RPMI8226 (cell line): ENCODE data around the gene CASR.

Experiments
- DNase-seq: peaks from one replicate; pipeline ENCODE4 v3.0.0-alpha.2; 2015

The CASR gene

DNA sequence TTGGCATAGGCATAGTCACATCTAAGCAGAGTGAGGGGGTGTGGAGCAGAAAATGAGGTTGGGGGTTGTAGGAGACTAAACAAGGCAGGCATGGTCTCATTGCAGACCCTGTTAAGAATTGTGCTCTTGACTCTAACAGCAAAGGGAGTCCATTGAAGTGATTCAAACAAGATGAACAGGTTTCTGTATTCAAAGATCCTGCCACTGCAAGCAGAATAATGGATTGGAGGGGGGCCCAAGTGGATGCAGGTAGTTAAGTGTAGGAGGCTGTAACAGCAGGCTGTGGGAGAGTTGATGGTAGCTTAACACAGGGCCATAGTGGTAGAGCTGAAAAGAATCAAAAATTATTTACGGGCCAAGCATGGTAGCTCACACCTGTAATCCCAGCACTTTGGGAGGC, 34.4 kb downstream of the CASR start:
- DNase-seq: no peak

DNA sequence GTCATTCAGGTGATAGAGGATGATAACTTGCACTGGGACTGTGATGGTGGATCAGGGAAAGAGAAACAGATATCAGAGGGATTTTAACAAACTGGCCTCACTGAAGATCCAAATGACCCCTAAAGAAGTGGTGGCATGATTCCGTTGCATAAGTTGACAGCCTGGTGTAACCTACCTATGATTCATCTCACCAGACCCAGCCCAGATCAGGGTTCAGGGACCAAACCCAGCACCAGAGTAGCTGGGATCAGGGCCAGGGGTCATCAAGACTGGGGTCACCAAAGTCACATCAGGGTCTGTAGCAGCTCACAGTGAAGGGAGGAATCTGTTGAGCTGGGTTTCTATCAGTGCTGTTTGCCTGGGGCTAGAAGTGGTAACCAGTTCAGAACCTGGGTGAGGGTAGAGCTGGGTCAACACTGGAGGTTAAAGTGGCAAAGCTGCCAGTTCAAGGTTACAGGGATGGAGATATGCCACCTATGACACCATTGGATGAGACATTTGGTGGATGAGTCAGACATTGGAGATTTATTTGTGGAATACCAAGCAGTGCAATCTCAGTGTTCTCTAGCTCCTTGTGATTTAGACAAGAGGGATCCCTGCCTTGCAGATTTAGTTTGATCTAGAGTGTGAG, 35.9 kb downstream of the CASR start:
- DNase-seq: no peak

DNA sequence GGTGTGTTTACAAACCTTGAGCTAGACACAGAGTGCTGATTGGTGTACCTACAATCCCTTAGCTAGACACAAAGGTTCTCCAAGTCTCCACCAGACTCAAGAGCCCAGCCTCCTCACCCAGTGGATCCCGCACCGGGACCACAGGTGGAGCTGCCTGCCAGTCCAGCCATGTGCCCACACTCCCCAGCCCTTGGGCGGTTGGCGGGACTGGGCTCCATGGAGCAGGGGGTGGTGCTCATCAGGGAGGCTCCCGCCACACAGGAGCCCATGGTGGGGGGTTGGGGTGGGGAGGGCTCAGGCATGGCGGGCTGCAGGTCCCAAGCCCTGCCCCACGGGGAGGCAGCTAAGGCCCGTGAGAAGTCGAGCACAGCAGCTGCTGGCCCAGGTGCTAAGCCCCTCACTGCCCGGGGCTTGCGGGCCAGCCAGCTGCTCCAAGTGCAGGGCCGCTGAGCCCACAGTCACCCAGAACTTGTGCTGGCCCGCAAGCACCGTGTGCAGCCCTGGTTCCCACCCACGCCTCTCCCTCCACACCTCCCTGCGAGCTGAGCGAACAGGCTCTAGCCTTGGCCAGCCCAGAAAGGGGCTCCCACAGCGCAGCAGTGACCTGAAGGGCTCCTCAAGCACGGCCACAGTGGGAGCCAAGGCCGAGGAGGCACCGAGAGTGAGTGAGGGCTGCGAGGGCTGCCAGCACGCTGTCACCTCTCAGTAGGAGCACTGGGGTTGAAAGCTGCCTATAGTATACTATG, 43.7 kb downstream of the CASR start:
- no peak for DNase-seq

DNA sequence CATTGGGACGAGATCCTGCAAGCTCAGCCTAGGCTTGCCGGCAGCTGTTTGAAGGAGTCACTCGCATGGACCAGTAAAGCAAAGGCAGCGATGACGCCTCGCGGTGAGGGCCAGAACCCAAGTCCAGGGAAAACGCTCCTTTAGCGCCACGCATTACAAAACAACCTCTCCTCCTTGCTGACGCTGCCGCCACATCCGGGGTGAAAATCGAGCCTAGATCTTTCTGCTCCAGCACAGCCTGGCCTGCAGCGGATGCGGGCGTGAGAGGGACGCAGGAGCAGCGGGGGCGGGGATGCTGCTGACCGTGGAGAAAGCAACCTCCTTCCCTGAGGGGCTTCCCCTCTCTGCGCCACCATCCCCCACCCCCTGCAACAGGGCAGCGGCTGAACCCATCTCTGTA, 46.7 kb downstream of the CASR start:
- no peak for DNase-seq

DNA sequence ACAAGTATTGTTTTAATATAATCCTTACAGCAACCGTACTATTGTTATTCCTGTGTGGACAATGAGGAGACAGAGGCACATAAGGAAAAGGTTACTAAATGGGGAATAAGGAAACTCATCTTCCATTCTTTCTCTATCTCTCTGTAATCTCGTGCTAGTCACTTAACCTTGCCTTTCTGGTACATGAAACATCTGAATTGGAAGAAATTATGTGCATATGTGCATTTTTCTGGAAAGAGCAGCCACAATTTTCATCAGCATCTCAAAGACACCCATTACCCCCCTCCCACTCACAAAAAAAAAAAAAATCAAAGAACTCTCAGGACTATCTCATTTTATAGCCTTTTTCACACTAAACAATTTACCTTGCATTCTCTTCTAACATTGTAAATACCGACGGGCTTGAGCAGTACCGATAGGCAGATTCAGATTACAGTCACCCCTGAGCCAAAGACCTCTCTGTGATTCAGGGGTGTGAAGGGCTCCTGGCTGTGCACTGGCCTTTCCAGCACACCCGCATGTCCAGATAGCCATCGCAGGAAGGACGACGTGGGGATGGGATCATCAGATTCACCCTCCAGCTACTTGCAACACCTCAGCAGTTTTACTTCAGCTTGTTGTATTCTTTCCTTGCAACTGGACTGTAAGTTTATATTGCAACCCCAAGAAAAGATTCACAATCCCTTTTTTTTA, 48.1 kb downstream of the CASR start:
- DNase-seq: no peak

DNA sequence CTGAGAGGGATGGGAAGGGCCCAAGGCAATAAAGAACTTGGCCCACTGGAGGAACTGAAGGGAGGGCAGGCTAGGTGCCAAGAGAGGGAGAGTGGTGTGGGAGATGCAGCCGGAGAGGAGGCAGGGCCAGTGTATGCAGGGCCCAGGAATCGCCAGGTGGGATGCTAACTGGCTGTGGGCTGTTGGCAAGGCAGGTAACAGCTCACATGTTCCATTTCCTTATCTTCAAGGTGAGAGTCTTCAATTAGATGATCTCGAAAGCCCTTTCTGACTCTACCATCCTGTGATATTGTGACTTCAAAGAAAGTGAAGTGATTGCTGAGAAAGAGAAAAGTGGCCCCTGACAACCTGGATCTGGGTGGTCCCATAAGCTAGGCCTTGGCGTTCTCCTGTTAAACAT, 49.0 kb downstream of the CASR start:
- no peak for DNase-seq

DNA sequence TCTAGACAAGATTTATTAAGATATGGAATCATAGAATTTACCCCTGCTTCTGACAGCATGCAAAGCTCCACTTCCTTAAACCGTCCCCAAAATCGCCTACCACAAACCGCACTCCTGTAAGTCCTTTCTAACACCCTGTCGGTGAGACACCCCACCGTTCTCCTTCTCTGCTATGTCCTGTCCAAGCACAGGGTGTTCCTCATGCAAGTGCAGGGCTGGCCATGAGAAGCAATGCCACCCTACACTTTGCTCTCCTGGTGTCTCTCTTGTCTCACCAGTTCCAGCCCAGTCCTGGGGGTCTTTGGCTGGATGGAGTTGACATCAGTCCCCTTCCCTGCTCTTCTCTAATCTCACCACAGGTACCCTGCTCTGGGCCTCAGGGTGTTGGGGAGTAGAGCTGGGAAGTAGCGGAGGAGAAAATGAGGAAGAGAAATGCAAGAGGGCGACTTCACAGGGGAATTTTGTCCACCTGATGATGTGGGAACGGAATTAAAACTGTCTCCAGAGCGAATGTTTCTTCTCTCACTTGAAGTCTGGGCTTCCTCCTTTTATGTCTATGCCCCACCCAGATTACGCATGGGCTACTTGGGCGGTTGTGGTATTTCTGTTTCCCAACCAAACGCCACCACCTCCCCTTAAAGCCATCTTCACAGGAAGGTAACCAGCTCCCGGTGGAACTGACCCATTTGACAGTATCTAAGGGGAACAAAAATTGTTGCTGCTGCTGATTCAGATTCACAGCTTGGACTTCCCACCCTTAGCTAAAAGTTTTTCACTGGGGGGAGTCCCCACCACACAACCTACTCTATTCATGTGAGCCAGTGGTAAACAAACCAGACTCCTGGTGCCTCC, 49.9 kb downstream of the CASR start:
- no peak for DNase-seq

DNA sequence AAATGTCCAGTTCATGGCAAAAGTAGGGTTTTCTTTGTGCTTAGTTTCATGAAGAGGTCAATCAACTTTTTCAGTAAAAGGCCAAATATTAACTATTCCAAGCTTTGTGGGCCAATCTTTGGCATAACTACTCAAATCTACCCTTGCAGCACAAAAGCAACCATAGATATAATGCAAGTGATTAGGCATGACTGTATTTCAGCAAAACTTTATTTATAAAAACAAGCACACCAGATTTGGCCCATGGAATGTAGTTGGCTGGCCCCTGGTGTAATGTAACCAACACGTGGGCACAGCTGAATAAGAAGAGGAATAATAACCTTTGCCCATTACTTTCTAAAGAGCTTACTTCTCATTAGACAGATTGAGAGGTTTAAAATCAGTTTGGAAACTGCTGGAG, 50.6 kb downstream of the CASR start:
- no peak for DNase-seq

DNA sequence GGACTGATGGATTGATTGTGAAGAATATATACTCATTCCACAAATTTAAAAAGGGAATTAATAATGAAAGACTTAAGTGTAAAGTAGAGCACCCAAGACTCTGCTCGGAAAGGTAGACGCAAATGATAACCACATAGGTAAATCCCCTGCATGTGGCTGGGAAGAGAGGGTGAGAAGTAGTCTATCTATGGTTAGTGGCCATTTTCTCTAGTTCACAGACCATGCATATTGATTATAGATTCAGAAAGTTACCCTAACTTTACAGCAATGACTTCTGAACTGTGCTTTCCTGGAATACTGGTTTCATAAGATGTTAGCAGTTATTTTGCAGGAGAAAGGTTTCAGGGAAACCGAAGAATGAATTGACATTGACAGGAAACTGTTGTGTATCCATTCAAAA, 51.7 kb downstream of the CASR start:
- DNase-seq: no peak

DNA sequence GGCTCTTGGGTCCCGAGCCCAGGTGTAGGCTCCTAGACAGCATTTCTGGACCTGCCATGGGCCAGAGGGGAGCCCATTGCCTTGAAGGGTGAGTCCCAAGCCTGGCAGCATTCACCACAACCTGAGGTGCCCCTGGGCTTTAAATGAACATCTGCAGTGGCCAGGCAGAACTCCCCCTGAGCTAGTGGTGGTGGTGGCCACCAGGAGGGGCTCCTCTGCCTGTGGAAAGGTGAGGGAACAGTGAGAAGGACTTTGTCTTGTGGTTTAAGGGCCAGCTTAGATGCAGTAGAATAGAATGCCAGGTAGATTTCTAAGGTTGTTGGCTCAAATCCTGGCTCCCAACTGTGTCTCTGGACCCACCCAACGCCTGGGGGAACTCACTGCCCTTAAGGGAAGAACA, 55.6 kb downstream of the CASR start:
- DNase-seq: no peak

DNA sequence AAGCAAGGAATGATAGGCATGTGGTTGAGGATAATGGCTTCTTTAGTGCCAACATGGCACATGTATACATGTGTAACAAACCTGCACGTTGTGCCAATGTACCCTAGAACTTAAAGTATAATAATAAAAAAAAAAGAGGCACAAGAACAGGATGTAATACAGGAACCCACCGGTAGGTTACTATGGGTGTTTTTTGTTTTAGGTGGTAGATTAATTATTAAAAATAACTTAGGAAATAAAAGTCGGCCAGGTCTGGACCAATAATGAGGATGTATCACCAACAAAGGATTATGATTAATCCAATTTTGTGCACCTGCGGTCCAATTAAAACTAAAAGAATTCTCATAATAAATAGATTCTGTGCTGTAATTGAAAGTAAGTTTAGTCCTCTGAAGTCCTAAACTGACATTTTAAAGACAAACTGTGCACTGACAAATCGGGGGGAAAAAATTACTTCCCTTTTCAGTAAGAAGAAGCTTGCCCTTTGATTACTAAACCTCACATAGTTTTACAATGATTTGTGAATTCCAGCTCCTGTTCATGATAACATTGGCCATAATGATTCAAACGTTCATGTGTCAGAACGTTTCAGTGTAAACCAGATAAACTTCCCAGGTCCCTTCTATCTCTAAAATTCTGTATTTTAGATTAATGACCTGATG, 62.2 kb downstream of the CASR start:
- DNase-seq: no peak

DNA sequence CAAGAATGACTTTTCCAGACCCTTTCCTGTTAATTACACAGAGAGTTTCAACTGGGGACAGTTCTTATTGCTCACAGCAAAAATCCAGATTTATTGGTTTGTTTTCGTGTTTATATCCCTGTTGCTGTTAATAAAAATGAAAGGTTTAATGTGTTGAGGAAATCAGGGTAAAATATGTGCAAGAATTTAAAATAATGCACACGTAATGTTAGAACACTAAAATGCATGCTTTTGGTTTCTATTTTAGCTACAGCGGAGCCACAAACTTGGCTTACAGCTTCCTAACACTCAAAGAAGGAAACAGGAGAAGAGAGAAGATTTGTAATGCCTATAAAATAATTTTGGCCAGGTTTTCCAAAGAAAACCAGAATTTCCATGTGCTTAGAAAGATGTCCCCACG, 62.7 kb downstream of the CASR start:
- DNase-seq: no peak

DNA sequence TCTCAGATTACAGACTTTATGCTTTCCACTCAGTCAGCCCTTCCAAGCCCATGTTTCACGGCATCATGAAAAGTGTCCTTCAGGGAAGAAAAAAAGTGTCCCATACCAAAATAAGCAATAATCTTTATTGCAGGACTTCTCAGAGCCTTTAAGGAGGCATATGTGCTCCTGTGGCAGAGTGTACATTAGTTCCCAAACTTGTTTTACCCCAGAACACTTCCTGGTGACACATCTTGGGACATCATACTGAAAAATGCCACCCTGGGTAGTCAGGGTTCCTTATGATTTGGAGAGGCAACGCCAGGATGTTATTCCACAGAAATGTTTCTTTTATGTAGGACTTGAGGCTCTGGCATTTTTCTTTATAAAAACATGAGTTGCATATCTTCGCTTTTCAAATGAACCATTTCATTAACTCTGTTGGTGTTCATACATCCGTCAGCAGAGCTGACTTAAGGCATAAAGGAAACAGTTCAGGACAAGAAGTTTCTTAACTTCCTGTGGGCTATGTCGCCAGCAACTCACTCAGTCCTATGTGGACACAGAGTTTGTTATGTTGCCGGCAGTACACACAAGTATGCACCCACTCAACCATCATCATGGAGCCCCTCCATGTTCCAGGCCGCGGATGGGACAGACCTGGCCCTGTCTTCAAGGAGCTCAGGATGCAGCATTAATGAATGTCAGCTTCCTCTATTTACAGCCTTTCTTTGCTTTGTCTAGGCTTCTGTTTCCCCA, 63.8 kb downstream of the CASR start:
- no peak for DNase-seq

DNA sequence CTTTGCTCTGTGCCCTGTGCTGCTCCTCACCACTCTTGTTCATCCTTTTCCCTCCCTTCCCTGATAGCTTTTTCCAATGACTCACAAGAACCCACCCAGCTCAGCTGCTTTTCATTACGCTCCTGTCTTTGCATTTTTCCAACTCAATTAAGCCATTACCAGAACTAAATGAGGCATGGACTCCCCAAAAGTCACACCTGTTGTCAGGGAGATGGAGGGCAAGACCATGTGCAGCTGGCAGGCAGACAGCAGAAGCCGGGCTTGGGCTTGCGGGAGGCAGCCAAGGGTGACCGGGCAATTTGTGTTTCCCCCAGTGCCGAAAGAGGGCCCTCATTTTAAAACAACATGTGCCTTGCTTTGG, 64.3 kb downstream of the CASR start:
- no peak for DNase-seq

DNA sequence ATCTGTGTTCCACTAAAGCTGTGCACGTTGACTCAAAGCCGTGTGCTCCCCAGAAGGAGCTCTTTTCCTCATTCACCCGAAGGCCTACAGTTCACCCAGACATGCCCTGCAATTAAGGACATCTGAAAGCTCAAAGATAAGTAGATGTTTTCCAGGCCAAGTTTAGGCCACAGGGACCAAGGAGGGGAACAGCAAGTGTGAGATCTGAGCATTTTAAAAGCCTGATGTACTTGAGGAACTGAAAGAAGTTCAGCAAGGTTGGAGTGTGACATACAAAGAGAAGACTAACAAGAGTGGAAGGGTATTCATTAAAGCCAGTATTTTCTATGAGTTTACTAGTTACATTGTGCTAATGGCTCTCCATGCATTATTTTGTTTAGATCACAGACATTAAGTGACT, 68.0 kb downstream of the CASR start:
- DNase-seq: peak; percentile 41

DNA sequence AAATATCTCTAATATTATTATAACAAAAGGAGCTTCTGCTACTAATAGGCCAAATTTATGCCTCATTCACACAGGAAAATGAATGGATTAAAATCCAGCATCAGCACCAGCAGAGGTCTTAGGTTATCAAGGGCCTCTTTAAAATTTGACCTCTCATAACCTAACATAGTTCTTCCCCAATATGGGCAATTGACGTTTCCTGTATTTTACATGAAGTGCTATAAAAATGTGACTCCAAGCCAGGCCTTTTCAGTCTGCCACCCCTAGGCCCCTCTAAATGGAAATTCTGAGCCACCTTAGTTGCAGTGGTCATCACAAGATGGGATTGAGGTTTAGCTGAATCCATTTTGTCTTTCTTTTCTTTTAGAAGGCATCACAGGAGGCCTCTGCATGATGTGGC, 70.1 kb downstream of the CASR start:
- no peak for DNase-seq

DNA sequence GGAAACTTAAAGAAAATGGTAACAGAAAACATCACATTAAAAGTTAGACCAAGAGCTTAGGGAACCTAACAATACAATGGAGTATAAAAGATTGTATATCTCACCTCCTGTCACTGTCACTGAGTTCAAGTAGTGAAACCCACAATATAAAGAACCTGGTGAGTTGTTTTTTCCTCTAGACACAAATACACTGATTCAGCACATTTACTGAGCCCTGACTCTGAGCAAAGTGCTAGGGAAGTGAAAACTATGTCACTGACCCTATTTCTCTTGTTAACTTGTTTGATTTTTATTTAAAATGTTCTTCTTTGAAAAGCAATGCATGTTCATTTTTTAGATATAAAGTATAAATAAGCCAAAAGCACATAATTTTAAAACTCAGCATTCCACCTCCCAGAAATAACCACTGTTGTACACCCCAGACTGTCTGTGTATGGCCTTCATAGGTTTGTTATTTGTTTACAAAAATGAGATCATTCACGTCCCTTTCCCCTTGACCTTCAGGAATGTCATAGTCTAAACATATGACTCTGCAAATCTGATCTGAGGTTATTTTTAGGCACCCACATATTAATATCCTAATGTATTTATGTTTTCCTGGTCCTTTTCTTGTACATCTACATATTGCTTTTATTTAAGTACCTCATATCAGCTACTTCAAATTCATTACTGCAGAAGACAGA, 72.4 kb downstream of the CASR start:
- peak; percentile 82 for DNase-seq

DNA sequence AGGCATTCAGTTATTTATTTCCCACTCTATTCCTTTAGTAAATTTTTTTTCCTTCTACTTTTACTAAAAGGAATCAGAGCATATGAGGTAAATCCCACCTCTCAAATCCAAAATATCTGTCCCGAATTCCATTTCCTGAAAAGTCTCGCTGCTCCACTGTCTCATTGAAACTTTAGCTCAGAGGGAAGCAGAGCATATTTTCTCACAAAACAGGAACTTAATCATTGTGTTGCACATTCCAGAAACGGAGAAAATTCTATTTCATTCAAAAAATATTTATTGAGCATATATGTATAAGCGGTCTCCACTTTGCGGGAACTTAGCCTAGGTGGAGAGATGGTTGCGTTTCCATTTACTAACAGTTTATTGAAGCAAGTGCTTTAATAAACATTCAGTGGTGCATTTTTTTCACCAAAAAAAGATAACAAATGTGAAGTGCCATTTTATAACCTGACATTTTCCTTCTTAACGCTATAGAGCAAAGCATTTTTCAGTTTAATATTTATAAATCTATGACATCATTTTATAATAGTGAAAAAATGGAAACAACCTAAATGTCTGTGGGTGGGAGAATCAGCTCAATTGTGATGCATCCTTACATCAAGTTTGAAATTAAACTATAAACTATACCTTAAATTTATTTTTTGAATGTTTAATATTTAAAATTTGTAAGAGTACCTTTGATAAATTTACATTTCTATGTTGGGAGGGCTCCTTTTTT, 74.3 kb downstream of the CASR start:
- DNase-seq: no peak

DNA sequence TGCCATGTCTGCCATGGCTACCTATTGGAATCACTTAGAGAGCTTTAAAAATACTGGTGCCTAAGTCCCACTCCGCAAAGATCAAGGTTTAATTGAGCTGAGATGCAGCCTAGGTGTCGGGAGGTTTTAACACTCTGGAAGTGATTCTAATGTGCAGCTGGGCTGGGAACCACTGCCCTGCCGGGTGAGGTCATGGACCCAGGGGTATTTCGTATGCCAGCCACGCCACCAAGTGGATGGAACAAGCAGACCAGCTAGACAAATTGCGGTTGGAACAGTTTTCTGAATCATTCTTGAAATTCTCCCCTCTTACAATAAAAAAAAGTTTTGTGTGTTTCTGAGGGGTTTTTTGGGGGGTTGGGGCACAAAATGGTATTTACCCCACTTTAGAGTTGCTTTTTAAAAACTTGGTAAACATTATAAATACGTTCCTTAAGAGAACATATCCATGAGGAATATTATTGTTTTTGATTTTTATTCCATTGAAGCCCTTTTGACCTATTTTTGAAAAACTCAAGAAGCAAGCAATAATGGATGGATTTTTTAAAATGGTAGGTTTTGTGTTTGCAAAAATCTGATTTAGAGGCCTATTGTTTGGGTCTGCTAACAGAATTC, 75.4 kb downstream of the CASR start:
- peak; percentile 89 for DNase-seq

DNA sequence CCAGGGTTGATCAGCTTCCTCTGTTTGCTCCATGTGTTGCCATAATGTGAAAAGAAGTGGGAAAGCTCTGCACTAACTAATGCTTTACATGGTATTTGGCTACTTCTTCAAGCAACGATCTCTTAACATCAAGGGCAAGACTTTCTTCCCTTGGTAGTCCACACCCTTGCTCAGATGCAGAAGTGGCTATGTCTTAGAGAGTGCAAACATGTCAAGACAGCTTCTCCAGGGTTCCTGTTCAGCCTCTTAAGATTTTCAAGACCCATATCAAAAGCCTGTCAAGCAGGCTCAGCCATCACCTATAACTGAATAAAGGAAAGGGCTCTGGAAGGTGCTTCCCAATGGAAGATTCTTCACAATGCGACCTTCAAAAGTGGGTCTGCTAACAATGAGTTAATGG, 76.7 kb downstream of the CASR start:
- DNase-seq: no peak
